Ishikawa (cell line): ENCODE results near the gene CLBA1.

Source experiments
- CEBPB ChIP-seq: IDR thresholded peaks from 2 replicates; pipeline ENCODE4 v1.6.1; 2012
- CREB1 ChIP-seq: IDR thresholded peaks from 2 replicates; pipeline ENCODE4 v1.6.1; 2012; ENCODE audit warnings: low read depth
- EP300 ChIP-seq: IDR thresholded peaks from 2 replicates; pipeline ENCODE4 v1.6.1; 2012; ENCODE audit warnings: borderline replicate concordance
- YY1 ChIP-seq: IDR thresholded peaks from 2 replicates; pipeline ENCODE4 v1.6.1; 2012; ENCODE audit warnings: low read depth
- TF ChIP-seq, protein P1 (sequence below): IDR thresholded peaks from 2 replicates; pipeline ENCODE4 v1.6.1; 2012

DNA sequence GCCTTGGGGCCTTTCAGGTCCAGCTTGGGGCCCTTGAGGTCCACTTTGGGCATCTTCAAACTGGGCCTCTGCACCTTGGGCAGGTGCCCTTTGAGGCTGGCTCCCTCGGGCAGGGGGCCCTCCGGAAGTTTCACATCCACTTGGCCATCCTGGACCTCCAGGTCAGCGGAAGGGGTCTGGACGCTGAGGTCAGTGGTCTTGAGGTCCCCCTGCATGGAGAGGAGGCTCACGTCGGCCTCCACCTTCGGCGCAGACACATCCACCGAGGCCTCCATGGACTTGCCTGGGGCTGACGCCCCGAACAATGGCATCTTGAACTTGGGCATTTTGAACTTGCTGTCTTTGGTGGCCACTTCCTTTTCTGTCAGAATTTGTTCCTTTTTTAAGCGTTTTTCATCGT, 32.5 kb upstream of the CLBA1 start:
- TF ChIP-seq CEBPB, result no peak
- TF ChIP-seq, protein P1, sequence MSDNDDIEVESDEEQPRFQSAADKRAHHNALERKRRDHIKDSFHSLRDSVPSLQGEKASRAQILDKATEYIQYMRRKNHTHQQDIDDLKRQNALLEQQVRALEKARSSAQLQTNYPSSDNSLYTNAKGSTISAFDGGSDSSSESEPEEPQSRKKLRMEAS, result no peak
- TF ChIP-seq YY1, result no peak
- no peak for TF ChIP-seq CREB1
- TF ChIP-seq EP300, result no peak
